GOT3 (cell line): Measurements from ENCODE around the gene PDE8B.
A peak's percentile ranks its signal among the peaks of the same experiment; 100 is the strongest.

Experiments used
- DNase-seq: peaks from one replicate; lab custom pipeline; 2025; ENCODE audit warnings: mixed read lengths; lab: John Stamatoyannopoulos, UW

The PDE8B gene, protein sequence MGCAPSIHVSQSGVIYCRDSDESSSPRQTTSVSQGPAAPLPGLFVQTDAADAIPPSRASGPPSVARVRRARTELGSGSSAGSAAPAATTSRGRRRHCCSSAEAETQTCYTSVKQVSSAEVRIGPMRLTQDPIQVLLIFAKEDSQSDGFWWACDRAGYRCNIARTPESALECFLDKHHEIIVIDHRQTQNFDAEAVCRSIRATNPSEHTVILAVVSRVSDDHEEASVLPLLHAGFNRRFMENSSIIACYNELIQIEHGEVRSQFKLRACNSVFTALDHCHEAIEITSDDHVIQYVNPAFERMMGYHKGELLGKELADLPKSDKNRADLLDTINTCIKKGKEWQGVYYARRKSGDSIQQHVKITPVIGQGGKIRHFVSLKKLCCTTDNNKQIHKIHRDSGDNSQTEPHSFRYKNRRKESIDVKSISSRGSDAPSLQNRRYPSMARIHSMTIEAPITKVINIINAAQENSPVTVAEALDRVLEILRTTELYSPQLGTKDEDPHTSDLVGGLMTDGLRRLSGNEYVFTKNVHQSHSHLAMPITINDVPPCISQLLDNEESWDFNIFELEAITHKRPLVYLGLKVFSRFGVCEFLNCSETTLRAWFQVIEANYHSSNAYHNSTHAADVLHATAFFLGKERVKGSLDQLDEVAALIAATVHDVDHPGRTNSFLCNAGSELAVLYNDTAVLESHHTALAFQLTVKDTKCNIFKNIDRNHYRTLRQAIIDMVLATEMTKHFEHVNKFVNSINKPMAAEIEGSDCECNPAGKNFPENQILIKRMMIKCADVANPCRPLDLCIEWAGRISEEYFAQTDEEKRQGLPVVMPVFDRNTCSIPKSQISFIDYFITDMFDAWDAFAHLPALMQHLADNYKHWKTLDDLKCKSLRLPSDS

DNA sequence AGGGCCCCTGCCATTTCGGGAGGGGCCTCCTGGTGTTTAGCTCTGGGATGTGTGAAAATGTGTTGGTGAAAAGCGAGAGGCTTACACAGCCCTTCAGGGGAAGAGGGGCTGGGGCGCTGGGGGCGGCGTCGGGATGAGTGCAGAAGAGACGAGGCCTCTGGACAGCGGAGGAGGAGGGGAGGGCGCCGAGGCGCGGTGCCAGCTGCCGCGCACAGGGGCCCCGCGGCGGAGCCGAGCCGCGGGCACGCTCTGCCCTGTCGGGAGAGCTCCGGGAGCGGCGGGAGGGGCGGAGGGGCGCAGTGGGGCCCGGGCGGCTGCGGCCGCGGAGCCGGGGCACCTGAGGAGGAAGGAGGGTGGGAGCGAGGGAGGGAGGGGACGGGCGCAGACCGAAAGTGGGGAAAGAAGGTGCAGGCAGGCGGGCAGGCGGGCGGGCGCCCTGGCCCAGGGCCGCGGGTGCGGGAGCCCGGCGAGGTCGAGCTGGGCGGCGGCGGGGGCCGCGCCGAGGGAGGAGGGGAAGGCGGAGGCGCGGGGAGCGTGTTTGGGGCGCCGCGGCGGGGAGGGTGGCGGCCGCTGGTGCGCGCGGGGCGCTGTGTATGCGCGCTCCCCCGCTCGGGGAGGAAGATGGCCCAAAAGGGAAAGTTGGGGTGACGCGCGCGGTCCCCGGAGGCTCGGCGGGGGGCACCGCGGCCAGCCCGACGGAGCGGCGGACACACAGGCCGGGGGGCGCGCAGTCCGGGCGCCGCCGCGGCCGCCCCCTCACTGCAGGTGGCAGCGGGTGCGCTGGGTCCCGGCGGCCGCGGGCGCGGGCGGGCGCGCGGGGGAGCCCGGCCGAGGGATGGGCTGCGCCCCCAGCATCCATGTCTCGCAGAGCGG lies at the start of gene PDE8B:
Gene PDE8B (plus strand): TSS at position 590 of the 873 bp plus-strand sequence. CDS start 246 bp downstream, at position 836.
- DNase-seq, result no peak

DNA sequence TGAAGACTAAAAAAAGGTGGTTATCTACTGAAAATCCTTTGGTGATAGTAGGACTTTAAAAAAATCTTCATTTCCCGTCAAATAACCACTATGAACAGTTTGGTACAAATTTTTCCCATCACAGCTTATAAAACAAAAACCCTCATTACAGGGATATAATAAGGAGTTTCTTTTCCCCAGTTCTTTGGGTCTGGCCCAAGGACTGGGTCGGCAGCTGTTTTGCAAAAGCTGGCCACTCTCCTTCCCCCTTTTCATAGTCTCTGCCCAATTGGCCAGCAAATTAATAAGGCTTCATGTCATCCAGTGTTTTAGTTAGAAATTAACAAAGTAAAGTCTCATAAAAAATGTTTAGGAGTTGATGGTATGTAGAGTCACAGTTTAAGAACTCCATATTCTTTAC lies 47.0 kb upstream of the PDE8B start:
- DNase-seq, result no peak

DNA sequence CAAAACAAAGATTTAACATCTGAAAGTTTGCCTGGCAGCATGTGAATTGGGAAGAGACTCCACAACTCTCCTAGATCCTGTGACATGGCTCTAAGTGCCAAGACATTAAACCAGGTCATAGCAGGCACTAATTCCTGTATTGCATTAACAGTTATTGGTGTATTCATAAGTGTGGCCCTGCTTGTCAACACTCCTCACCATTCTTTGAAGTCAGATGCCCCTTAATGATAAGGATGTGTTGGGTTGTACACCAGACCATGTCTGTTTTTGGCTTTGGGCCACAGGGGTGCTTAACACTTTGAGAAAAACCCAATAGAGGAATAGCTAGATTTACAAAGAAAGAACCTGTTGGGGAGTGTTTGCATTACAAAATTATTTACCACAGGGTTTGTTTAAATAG lies 43.4 kb upstream of the PDE8B start:
- DNase-seq, result no peak

DNA sequence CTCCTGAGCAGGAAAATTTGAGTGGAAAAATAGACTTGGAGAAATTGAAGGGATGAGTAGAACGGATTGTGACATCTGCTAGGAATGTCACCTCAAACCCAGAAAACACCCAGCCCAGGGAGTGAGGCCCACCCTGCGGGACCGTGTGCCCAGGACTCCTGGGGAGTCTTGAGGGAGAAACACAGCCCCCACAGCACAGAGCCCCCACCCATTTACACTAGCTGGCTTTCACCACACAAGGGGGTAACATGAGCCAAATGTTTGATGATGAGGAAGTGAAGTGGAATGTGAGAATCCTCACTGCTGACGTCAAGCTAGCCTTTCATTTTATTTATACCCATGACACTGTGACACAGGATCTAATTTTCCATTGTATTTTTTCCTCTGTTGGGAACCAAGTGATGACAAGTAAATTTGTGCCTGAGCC lies 42.8 kb upstream of the PDE8B start:
- peak; percentile 5 for DNase-seq

DNA sequence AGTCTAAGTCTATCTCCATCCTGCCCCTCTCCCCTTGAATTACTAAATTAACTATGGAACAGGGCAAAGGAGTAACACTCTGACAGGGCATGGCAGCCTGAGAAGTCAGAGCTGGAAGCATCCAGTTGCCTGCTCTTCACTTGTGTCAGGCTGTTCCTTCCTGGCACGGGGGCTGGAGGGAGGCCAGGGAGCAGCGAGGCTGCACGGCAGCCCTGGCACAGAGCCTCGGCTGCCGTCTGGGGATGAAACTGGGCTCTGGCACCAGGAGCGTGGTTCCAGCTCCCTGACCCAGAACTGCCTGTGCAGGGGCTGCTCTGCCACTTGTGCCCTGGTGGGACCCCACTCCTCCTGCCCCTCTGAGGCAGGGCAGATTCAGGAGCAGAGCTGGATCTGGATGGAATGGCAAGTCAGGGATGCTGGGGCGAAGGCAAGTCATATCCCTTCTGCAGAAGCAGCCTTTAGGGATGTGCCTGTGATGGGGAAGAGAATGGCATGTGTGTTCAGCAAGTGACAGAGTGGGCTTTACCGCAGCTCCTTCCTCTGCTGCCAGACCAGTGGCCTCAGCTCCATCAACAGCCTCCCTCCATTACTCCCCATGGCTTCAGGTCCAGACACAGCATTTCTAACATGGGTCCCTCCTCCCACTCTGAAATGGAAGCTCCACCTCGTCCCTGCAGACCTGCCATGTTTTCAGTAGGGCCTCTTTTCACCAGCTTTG lies 42.2 kb upstream of the PDE8B start:
- peak; percentile 23 for DNase-seq

DNA sequence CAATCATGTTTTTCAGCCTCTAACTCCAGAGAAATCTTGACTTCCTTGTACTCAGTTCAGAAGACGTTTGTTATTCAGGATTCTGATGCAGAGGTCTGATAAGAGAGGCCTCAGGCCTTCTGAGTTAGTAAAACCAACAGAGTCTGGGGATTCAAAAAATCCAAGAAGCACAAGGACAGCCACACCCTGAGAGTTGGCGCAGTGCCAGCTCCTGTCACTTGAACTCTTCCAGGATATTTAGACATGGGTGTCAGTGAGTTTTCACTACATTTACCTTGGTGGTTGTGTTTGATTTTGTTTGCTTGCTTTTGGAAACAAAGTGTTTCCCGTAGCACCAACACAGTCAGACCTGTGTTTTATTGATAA lies 41.6 kb upstream of the PDE8B start:
- DNase-seq, result no peak

DNA sequence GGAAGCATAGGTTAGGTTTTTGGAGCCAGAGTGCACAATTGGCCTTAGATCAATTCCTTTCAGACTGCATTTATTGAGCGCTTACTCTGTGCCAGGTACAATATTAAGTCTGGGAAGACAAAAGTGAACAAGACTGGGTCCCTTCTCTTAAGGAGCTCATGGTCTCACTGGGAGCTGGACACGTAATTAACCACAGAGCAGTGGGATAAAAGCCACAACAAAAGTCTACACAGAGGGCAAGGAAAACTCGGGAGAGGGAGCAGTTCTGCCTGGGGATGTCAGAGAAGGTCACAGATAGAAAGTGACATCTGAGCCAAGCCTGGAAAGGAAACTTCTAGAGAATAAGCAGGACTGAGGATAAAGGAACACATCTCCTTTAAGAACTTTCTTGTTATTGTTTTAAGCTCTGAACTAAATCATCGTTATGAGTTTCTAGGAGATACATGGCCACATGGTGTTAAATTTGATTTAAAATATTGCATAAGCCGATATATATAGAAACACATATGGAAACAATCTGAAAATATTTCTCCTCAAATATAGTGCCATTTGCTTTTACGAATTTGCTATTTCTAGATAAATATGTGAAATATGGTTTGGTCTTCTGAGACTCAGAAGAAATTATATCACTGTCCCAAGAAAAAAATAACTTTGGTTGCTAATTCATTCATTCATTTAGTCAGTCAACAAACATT lies 40.1 kb upstream of the PDE8B start:
- no peak for DNase-seq

DNA sequence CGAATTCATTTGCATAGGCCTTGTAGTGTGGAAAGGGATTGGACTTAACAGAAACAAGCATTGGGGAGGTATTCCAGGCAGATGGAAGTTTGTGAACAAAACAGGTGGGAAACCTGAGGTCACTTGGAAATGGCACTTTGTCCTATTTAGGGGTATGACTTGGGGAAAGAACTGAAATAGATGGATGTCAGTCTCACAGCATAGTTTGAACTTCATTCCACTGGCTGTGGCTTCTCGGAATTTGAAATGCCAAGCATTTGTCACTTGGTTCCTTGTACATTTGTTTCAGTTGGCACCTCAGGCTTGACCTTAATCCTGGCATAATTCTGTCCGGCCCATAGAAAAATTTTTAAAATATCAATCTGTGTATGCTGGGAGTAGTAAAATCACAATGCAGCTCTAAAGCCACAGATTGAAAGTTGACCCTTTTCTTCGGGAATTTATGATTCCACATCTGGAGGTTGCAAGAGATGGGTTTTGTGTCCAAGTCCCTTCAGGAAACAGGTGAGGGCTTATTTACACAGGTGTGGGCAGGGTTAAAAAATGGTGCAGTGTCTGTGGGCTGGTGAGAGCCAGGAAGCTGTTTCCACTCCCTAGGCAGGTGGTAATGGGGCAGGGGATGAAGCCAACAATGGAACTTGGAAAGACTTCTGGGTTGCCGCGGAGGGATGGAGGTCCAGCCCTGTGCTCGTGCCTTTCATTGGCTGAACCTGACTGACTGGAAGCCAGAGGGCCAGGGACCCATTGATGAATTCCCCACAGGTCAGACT lies 39.2 kb upstream of the PDE8B start:
- no peak for DNase-seq

DNA sequence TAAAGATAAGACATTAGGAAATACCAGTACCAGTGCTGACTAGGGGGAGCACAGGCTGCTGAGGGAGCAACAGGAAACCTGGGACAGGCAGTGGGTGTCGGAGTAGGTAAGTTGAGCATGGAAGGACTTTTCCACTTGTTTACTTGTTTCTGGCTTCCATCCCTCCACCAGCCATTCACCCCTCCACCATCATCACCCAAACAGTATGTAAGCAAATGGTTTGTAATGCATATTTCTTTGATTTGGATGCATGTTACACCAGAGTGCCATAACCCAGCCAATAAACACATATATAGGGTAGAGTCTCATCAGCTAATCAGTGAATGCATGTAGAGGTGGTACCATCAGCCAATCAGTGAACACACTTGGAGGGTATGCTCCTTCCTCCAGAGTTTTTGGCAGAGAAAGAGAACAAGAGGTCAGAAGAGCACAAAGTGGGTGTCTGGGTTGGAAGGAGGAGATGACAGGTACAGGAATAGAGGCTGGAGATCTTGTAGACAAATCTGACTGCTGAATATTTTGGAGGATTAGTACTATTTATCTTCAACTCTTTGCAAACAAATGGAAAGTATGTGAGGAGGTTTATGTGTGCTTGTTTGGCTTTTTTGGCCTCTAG lies 37.7 kb upstream of the PDE8B start:
- no peak for DNase-seq

DNA sequence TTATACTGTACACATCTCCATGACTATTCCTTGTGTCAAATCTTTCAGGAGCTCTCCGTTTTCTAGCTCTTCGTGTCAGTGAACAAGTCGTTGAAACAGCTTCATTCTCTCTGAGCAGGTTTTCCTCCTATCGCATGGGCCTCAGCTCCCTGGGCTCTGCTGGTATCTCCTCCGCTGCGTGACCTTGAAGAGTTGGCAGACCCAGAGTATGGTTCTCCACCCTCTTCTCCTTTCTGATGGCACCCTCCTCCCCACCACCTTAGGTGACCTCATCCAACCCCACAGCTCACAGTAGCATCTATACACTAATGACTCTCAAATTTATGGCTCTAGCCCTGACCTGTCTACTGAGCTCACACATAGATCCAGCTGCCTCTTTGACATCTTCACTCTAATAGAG lies 36.0 kb upstream of the PDE8B start:
- DNase-seq, result no peak

DNA sequence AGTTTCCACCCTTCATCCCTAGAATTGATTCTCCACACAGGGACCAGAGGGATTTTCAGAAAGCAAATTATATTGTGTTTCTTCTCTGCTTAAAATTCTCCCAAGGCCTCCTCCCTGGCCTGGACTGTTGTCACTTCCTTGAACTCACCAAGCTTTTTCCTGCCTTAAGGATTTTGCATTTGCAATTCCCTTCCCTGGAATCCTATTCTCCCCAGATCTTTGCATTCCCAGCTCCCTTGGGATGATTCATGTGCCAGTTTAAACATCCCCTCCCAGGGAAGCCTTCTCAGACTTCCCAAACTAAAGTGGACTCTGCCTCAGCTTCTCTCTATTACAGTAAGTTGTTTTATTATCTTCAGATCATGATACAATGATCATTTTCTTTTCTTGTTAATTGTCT lies 35.2 kb upstream of the PDE8B start:
- DNase-seq, result no peak

DNA sequence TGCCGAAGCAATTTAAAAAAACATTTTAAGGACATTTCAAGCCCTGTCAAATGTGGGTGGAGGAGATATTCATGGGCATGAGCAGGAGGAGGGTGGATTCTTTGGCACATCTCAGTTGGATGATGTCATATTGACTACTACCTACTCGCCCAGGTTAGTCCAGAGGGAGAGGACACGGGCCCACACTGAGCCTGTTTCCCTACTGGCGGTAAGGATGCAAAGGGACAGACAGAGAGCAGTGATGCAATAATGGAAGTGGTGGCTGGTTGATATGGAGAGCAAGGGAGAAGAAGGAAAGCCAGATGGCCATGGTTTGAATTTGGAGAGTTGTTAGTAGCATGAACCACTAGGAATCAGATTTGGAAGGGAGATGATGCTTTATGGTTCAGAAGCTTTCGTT lies 34.1 kb upstream of the PDE8B start:
- no peak for DNase-seq

DNA sequence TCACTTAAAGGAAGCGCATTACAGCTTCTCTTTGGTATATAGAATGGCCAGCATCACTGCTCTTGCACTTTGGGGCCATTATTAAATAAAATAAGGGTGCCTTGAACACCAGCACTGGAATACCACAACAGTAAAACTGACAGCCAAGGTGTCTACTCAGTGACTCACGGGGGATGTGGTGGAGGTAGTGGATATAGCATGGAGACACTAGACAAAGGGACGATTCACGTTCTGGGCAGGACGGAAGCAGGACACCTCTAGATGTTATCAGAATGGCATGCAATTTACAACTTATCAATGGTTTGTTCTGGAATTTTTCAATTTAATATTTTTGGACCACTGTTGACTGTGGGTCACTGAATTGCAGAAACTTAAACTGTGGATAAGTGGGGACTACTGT lies 32.9 kb upstream of the PDE8B start:
- DNase-seq, result no peak

DNA sequence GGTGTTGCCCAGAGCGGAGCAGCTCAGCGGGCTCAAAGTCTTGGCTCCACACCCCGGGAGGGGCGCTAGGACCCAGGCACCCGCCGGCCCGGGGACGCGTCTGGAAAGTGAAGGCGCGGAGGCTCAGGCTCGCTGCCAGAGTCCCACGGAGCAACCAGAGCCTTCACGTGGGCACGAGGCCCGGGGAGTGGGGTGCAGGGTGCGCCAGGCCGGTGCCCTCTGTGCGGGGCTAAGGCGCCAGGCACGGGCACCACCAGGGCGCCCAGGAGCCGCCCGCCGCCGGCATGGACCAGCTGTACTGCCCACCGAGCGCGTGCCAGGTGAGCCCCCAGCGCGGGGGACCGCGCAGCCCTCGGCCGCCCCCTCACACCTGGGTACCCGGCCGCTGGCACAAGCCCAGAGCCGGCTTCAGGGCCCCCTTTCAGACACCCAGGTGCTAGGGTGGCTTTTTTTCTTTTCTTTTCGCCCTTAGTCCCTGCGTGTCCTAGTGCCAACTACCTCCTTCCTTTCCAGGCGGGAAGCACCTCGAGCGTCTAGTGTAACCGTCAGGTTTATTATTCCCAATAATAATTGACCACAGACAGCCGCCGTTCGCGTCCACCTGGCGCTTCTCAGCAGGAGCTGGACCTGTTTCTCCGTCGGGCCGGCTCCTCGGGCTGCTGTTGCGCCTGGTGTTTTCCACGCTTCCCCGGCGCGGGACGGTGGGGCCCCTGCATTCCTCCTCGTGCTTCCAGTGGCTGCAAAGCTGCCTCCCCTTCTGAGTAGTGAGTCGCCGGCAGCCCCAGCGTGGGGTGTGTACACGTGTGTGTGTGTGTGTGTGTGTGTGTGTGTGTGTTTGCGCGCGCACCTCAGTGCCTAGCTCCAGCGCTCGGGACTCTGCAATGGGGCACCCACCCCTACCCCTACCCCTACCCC lies 30.1 kb upstream of the PDE8B start:
- no peak for DNase-seq

DNA sequence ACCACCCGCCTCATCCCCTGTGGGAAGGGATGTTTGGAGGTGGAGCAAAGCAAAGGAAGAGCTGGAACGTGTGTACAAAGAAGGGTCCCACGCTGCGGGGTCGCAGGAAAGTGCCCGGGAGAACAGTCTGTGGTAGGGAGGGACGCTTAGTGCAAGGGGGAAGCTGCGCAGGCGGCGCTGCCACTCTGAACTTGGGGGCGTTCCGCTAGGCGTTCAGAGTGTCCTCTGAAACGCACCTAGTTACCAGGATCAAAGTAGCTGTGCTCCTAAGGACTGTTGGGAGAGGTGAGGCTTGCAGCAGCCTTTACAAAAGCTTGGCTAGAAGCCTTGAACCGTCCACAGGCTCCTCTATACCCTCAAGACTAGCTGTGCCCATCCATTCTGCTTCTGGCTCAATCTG lies 29.3 kb upstream of the PDE8B start:
- DNase-seq, result no peak

DNA sequence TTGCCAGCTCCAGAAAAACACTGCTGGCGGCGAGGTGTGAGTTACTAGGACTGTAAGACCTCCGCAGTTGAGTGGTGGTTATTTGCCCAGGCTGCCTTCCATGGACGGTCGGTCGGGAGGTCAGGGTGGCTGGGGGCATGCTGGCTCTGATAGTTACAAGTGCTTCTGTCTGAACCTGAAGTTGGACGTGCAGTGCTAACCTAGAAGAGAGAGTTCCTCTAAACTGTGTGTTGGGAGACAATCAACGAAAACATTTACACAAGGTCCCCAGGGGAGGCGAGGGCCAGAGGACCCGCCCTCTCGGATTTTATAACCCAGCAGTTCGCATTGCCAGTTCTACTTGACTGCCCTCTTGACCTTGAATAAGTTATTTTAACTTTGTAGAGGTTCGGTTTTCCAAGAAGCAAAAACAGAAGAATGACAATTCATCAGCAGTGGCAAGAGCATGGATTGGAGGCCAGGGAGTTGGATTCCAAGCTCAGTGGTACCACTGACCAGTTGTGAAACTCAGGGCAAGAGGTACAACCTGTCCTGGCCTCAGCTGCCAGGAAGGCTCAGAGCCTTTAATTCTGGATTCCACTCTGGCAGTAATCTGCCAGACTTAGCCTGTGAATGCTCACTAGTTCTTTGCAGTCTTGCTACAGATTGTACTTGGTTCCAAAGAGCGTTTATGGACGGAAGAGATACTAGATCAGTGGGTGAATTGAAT lies 28.7 kb upstream of the PDE8B start:
- DNase-seq, result no peak

DNA sequence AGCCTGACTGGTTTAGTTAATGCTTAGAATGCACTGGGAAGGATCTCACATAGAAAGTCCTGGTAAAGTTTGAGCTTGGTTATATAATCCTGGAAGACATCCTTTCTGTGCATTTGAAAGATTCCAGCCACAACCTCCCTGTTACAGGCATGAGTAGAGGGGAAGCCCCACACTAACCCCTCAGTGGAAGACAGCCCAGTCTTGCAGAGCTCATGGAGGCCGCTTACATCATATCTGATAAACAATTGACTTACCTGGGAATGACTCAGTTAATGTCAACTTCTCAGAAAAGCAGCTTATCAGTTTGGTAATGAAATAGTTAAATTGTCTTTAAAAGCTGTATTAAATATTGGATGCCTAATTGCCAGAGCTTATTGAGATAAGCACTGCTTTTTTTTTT lies 28.1 kb upstream of the PDE8B start:
- DNase-seq, result no peak
